HepG2 (cell line): ENCODE measurements around the gene FAM222B. TPM values are rescaled to one million over a fixed set of nuclear protein-coding genes. Genes with fewer than 3 reads are reported as not detected.

Source experiments
- ATAD3A ChIP-seq: sonication (generic); formaldehyde crosslinking; IDR thresholded peaks from 2 replicates; pipeline ENCODE4 v1.4.0; 2020; ENCODE audit warnings: missing genetic modification reagents
- CBFB ChIP-seq: sonication (generic); formaldehyde crosslinking; IDR thresholded peaks from 2 replicates; pipeline ENCODE4 v1.4.0; 2020; ENCODE audit warnings: missing genetic modification reagents
- CREB1 ChIP-seq, 2 experiments: fragments of 450-650 bp in 1 of 2; IDR thresholded peaks; 2 replicates each; pipeline ENCODE4 v1.6.1; 2016 to 2017; ENCODE audit warnings: control low read depth in 1 of 2, mild to moderate bottlenecking in 1 of 2, missing compliant biosample characterization in 1 of 2, missing genetic modification characterization in 1 of 2
- FOXP1 ChIP-seq, 2 experiments: fragments of 450-650 bp in 1 of 2; IDR thresholded peaks; 2 replicates each; pipeline ENCODE4 v1.6.1; 2017 to 2018; ENCODE audit warnings: antibody characterized with exemption in 1 of 2
- HMG20A ChIP-seq: IDR thresholded peaks from 2 replicates; pipeline ENCODE4 v1.6.1; 2016; ENCODE audit warnings: borderline replicate concordance
- HMG20B ChIP-seq: conservative IDR thresholded peaks from 2 replicates; pipeline ENCODE4 v1.6.1; 2016; ENCODE audit warnings: missing genetic modification reagents, missing compliant biosample characterization
- HNRNPLL ChIP-seq: fragments of 200-400 bp; formaldehyde crosslinking; IDR thresholded peaks from 2 replicates; pipeline ENCODE4 v1.6.1; 2017; ENCODE audit warnings: mild to moderate bottlenecking, low read depth, low read length; ENCODE audit not compliant: poor library complexity, severe bottlenecking
- MIXL1 ChIP-seq: IDR thresholded peaks from 2 replicates; pipeline ENCODE4 v1.6.1; 2016
- RERE ChIP-seq: IDR thresholded peaks from 2 replicates; pipeline ENCODE4 v1.6.1; 2016; ENCODE audit warnings: low read depth, missing genetic modification reagents, missing compliant biosample characterization
- REST ChIP-seq, 2 experiments: IDR thresholded peaks; 2 replicates each; pipeline ENCODE4 v1.6.1; 2011 to 2012; ENCODE audit warnings: low read length in 2 of 2, borderline replicate concordance in 1 of 2, low read depth in 1 of 2, mild to moderate bottlenecking in 1 of 2, moderate library complexity in 1 of 2
- SIN3A ChIP-seq: IDR thresholded peaks from 2 replicates; pipeline ENCODE4 v1.6.1; 2011; ENCODE audit warnings: low read depth, mild to moderate bottlenecking, control low read depth, low read length, borderline replicate concordance
- SMAD9 ChIP-seq: sonication (generic); formaldehyde crosslinking; IDR thresholded peaks from 2 replicates; pipeline ENCODE4 v1.5.1; 2020; ENCODE audit warnings: mild to moderate bottlenecking, missing genetic modification reagents
- SMC3 ChIP-seq: IDR thresholded peaks from 2 replicates; pipeline ENCODE4 v1.6.1; 2011; ENCODE audit warnings: low read length, improper control_type of control experiment
- THAP7 ChIP-seq: sonication (generic); formaldehyde crosslinking; IDR thresholded peaks from 2 replicates; pipeline ENCODE4 v1.8.1; 2023; ENCODE audit warnings: mild to moderate bottlenecking, missing genetic modification reagents
- ZBTB20 ChIP-seq: sonication (generic); formaldehyde crosslinking; IDR thresholded peaks from 2 replicates; pipeline ENCODE4 v1.8.1; 2023; ENCODE audit warnings: missing genetic modification reagents, low read depth, mild to moderate bottlenecking, borderline replicate concordance
- ZNF383 ChIP-seq: sonication (generic); formaldehyde crosslinking; IDR thresholded peaks from 2 replicates; pipeline ENCODE4 v1.4.0; 2020; ENCODE audit warnings: missing genetic modification reagents, mild to moderate bottlenecking, borderline replicate concordance
- ZNF431 ChIP-seq: sonication (generic); formaldehyde crosslinking; IDR thresholded peaks from 2 replicates; pipeline ENCODE4 v1.9.0; 2022; ENCODE audit warnings: missing genetic modification reagents, low read depth, mild to moderate bottlenecking, borderline replicate concordance
- ZNF724P ChIP-seq: sonication (generic); formaldehyde crosslinking; IDR thresholded peaks from 2 replicates; pipeline ENCODE4 v1.8.0; 2022; ENCODE audit warnings: missing genetic modification reagents, borderline replicate concordance
- ZNF772 ChIP-seq: sonication (generic); formaldehyde crosslinking; IDR thresholded peaks from 2 replicates; pipeline ENCODE4 v1.5.0; 2020; ENCODE audit warnings: mild to moderate bottlenecking, missing genetic modification reagents
- polyA plus RNA-seq, 8 experiments: library from polyadenylated mRNA; depleted of rRNA in 3 of 8; stranded (reverse) in 7 of 8; unstranded in 1 of 8; fragments of >200 nt; fragmentation: Illumina TruSeq in 4 of 8; extraction: Trizol in 4 of 8; gene quantifications; 2 replicates each; pipeline versions ENCODE4 v1.2.1 to v1.2.3, GENCODE V29; 2011 to 2016; ENCODE audit warnings: low read depth in 4 of 8, missing spikeins in 1 of 8, mixed read lengths in 1 of 8; ENCODE audit not compliant: insufficient read depth in 1 of 8
- total RNA-seq, 5 experiments: library from RNA; depleted of rRNA; stranded (reverse); fragments of >200 nt; fragmentation: Illumina TruSeq; extraction: Trizol; gene quantifications; 2 replicates each; pipeline ENCODE4 v1.2.3, GENCODE V29; 2016; ENCODE audit warnings: low read depth in 1 of 5

Gene FAM222B
- total and polyA plus RNA-seq, 2 of the 13 experiments (the other 11 are each of a cell fraction or from before 2014, with no cell fraction given): 3.5 to 7.3 TPM

GRCh38 chr17:28788100-28788499 lies 54.5 kb downstream of the FAM222B start (continued):
- TF ChIP-seq CREB1 (IDR thresholded peaks at IDR 0.05) (no peak), CREB1 (CRISPR knock-in tag; IDR thresholded peaks at IDR 0.05) (no peak; the same call in 1 of the 2 replicates), REST (IDR thresholded peaks at IDR 0.05; ENCODE audit: borderline replicate concordance in 1 of 2, low read depth in 1 of 2, low read length in 2 of 2) (no peak), SMAD9 (CRISPR knock-in tag) (no peak), ZNF431 (CRISPR knock-in tag) (no peak), THAP7 (CRISPR knock-in tag) (no peak), HMG20B (CRISPR knock-in tag) (no peak), HMG20A (CRISPR knock-in tag) (peak; percentile 61; the same call in 1 of the 2 replicates), HNRNPLL (no peak), ZNF383 (CRISPR knock-in tag) (no peak), ZNF724P (CRISPR knock-in tag) (no peak), RERE (CRISPR knock-in tag) (no peak), ATAD3A (CRISPR knock-in tag) (no peak), SIN3A (no peak), CBFB (CRISPR knock-in tag) (no peak), FOXP1 (IDR thresholded peaks at IDR 0.05) (no peak), FOXP1 (CRISPR knock-in tag; IDR thresholded peaks at IDR 0.05) (no peak; the same call in 1 of the 2 replicates), ZBTB20 (CRISPR knock-in tag) (no peak), SMC3 (no peak), MIXL1 (CRISPR knock-in tag) (0 out of 2 replicates have a peak, but pooled peaks have one; percentile 34), ZNF772 (no peak)
